ENCODE data around the gene DNAJC13.

- TF ChIP-seq SP1 (IDR thresholded peaks at IDR 0.05) (no peak), ELF4 (IDR thresholded peaks at IDR 0.05) (no peak), HDGF (IDR thresholded peaks at IDR 0.05; ENCODE audit: borderline replicate concordance) (no peak), FOXM1 (IDR thresholded peaks at IDR 0.05; ENCODE audit: borderline replicate concordance) (no peak), FOXK2 (IDR thresholded peaks at IDR 0.05) (no peak), L3MBTL2 (conservative IDR thresholded peaks at IDR 0.05) (no peak), PKNOX1 (IDR thresholded peaks at IDR 0.05) (no peak), ARNT (IDR thresholded peaks at IDR 0.05) (no peak), BHLHE40 (IDR thresholded peaks at IDR 0.05; ENCODE audit: borderline replicate concordance) (no peak), CTBP1 (IDR thresholded peaks at IDR 0.05; ENCODE audit: borderline replicate concordance) (no peak), FOXA1 (IDR thresholded peaks at IDR 0.05) (no peak), NFRKB (IDR thresholded peaks at IDR 0.05) (no peak), SUZ12 (IDR thresholded peaks at IDR 0.05) (no peak), LEF1 (IDR thresholded peaks at IDR 0.05; ENCODE audit: borderline replicate concordance) (no peak)
Observed at GRCh38 chr3:132399054-132399929, 18.0 kb upstream of the DNAJC13 start.

Measured in HEK293T (cell line).